GM19099 (cell line): ENCODE measurements around the gene NPB.

ENCODE experiments used
- POLR2A ChIP-seq: IDR thresholded peaks from 3 replicates; pipeline ENCODE4 v1.6.1; 2011; ENCODE audit warnings: low read depth; ENCODE audit not compliant: insufficient read length; ENCODE audit errors: extremely low read depth

NPB gene

GRCh38 chr17:81931557-81932332 lies 29.7 kb downstream of the NPB start:
- TF ChIP-seq POLR2A: no peak

- no peak for TF ChIP-seq POLR2A
These were observed 30.4 kb downstream of the NPB start for GRCh38 chr17:81932333-81932983.

GRCh38 chr17:81933178-81933699 lies 31.2 kb downstream of the NPB start:
- TF ChIP-seq POLR2A: no peak

GRCh38 chr17:81934098-81934757 lies 32.2 kb downstream of the NPB start:
- no peak for TF ChIP-seq POLR2A

GRCh38 chr17:81934850-81935708 lies 33.0 kb downstream of the NPB start:
- TF ChIP-seq POLR2A: no peak

- no peak for TF ChIP-seq POLR2A
These were observed 33.7 kb downstream of the NPB start for GRCh38 chr17:81935709-81936084.

GRCh38 chr17:81939218-81939617 lies 37.2 kb downstream of the NPB start:
- no peak for TF ChIP-seq POLR2A

- no peak for TF ChIP-seq POLR2A
These were observed 37.9 kb downstream of the NPB start for GRCh38 chr17:81939881-81940385.

- no peak for TF ChIP-seq POLR2A
These were observed 38.8 kb downstream of the NPB start for GRCh38 chr17:81940538-81941483.

GRCh38 chr17:81941484-81942166 lies 39.6 kb downstream of the NPB start:
- TF ChIP-seq POLR2A: no peak

GRCh38 chr17:81942167-81942553 lies 40.1 kb downstream of the NPB start:
- TF ChIP-seq POLR2A: no peak

GRCh38 chr17:81944858-81945257 lies 42.8 kb downstream of the NPB start:
- no peak for TF ChIP-seq POLR2A

GRCh38 chr17:81947189-81947588 lies 45.2 kb downstream of the NPB start, which contains the start of gene MYADML2:
Gene MYADML2 (minus strand): TSS chr17:81947233. CDS start chr17:81941741, 5,492 bp downstream.
- TF ChIP-seq POLR2A: no peak
